HG02642 (cell line): ENCODE results near the gene RAB35.

ENCODE experiments used
- ATAC-seq: cut with Tn5 transposase; IDR thresholded peaks from one replicate; pipeline ENCODE4 v1.9.1; 2021; ENCODE audit warnings: mild to moderate bottlenecking; ENCODE audit not compliant: unreplicated experiment, poor library complexity

The RAB35 gene

GRCh38 chr12:120091371-120092090, 25.0 kb downstream of the RAB35 start:
- no peak for ATAC-seq

DNA sequence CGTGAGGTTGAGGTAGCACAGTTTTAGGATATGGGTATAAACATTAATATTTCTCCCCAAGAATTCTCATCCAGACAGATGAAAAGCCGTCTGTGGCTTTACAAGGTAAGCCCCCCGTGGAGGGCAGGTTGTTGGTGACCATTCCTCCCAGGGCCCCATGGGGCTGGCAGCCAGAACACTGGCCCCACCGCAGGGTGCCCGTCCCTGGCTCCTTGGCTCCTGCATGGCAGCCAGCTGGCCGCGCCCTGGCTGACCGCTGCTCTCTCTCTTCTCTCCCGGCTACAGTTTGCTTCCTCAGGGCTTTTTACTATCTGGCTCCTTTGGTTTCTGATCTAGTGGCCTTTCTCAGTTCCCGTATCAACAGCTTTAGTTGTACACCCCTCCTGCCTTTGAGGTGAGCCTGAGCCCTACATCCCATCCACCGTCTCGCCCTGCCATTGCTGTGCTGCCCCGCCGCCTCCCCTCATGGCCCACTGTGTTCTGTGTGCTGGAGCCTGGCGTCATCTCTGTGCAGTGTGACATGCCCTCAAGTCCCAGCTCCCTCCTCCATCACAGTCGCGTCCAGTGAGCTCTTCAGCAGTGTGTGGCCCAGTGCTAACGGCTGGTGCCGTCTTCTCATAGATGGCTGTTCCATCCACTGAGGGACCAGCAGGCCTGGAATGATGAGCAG, 25.8 kb downstream of the RAB35 start:
- no peak for ATAC-seq

- ATAC-seq = no peak
Measured at GRCh38 chr12:120090206-120090605, 26.3 kb downstream of the RAB35 start.

- ATAC-seq = no peak
Measured at GRCh38 chr12:120089796-120090195, 26.8 kb downstream of the RAB35 start.

GRCh38 chr12:120089105-120089504, 27.4 kb downstream of the RAB35 start:
- no peak for ATAC-seq

DNA sequence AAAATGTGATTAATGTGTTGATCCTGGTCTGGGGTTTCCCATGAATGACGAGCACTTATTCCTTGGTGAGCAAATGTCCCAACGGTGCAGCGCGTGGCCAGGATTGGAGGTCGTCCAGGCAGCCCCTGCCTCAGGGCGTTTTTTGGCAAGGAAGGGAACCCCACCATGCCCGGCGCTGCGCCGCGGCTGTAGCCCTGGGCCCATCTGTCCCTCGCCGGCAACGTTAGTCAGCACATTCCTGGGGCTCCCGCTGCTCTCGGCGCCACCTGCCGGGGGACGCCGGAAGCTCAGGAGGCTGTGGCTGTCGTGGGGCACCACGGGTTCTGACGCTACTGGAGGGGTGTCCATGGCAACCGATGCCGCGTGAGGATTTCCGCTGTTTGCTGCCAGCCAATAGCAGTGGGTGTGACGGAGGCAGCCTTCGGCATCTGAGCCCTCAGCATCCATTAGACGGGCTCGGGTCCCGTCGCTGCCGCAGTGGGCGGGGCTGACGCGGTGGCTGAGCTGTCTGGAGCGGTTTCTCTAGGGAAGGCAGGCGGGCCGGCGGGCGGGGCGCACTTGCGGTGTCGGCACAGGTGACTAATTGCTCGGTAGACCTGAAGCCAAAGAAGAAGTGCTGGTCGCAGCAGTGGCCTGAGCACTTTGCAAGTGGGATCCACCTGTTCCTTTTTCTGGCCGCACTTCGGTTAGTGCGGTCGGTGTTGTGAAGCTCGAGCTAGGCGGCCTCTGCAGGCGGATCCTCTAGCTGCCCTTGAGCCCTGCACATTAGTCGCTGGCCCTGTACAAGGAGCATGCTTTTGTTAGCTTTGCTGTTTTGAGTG, 29.5 kb downstream of the RAB35 start:
- peak; percentile 95 for ATAC-seq

DNA sequence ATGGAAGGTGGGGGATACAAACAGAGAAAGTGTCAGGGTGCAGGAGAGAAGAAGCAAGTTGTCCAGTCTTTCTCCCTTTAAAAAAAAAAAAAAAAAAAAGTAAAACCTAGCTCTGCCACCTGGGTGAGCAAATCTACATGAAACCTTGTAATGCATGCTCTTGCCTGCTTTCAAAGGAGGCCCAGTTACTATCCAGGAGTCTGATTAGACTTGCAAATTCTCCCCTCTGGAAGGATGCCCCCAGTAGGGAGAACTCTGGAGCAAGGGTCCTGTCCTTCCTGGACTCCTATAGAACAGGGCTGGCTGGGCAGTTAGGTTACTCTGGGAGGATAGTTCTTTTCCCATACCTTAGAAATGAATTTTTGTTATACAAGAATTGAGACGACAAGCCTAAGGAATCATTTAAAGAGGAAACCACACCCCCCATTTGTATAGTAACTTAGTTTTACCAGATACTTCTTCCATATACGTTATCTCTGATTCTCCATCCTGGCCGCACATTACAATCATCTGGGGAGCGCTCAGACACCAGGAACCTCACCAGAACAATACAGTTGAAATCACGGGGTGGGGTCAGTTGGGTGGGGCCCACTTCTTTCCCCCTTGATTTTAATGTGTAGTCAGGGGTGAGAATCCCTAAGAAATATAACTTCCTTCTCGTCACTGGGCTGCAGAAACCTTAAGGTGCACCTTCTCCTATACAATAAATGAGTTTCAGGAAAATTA, 30.5 kb downstream of the RAB35 start:
- no peak for ATAC-seq

DNA sequence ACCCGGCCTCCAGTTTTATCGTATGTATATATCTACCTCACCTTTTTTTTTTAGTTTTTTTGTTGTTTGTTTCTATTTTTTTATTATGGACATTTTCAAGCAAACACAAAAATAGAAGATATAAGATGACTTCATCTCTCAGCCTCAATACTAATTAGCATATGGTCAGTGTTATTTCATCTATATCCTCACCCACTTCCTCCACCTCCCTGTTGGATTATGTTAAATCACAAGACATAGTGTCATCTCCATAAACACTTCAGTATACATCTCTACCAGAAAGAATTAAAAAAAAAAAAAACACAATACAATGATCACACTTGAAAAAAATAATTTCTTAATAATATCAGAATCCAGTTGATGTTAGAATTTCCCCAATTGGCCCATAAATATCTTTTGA, 34.9 kb downstream of the RAB35 start:
- no peak for ATAC-seq

DNA sequence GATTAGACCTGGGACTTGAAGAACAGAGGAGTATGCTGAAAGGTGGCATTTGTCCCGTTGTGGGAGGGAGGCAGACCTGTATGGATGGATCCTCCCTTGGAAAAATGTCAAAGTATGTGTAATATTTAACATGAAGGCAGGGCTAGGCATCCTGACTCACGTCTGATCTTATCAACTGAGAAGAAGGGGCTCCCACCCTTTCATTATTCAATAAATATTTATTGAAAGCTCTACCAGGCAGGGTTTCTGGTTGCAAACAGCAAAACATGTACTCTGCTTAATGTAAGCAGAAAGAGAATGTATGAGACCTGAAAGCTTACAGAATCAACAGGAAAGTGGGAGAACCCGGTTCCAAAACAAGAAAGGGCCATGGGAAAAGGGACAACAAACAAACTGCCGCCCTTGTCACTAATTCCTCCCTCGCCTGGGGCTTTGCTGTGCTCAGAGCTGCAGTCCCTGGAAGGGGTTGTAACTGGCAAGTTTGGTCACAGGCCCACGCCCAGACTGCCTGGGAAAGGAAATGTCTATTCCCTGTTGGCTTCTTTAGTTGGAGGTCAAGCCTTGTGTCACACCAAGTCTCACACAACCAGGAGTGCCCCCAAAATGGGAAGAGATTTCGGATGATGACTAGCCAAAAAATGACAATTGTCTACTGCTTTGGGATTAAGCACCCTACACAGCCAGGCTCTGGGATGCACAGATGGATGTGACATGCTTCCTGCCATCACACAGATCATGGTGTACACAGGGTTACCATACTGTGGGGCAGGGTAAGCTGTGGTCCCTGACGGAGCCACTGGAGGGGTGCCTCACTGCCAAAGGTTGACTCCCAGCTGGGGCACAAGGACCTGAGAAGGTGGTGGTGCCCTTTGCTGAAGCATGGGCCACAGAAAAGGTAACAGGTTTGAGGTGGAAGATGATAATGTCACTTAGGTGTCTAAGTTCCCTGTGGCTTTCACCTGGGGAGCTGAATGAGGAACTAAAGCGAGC, 36.8 kb downstream of the RAB35 start:
- no peak for ATAC-seq

DNA sequence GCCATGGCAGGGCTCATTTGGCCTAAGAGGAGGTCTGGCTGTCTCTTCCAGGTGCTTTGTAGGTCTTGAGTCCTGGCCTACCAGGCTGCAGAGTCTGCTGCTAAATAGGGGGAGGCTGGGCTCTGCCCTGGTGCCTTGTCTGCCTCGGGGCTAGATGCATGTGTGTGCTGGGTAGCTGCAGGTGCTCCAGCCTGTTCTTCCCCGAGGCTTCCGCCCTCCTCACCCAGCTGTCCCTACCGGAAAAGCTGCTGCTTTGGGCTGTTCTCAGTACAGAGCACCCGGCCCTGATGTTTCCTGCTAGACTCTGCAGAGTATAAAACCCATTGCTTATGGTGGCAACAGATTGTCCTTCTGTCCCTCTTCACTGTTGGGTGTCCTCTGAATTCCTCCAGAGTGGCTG, 37.7 kb downstream of the RAB35 start:
- ATAC-seq = no peak

DNA sequence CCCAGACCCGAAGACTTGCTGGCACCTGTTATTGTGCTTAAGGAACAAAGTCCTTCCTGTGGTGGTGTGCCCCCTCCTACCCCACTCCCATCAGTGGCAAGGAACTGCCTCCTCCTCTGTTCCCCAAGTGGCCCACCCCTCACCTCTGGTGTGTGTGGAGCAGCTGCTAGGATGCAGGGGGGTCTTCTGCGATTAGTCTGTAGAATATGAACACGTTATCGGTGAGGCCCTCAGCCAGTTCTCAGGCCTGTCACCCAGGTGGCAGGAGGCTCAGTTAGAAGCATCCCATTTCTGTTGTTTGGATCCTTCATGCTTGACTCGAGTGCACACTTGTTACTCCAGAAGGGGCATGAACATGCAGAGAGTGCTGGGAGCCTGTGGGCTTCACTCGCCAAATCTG, 39.3 kb downstream of the RAB35 start:
- no peak for ATAC-seq

DNA sequence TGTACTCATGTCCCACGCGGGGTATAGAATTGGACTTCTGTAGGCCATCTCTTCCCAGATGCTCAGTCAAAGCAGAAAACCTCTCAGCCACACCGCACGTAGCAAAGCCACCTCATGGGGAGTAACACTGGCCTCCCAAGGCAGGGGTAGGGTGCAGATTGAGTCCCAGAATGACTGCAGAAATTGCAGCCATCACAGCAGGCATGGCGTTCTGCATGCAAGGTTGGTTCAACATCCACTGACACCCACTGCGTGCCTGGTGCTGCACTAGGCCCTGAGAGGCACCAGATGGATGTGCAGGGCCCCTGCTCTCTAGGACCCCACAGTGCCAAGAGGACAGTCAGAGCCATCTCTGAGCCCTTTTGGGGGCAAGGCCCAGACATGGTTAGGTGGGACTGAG, 39.9 kb downstream of the RAB35 start:
- no peak for ATAC-seq

DNA sequence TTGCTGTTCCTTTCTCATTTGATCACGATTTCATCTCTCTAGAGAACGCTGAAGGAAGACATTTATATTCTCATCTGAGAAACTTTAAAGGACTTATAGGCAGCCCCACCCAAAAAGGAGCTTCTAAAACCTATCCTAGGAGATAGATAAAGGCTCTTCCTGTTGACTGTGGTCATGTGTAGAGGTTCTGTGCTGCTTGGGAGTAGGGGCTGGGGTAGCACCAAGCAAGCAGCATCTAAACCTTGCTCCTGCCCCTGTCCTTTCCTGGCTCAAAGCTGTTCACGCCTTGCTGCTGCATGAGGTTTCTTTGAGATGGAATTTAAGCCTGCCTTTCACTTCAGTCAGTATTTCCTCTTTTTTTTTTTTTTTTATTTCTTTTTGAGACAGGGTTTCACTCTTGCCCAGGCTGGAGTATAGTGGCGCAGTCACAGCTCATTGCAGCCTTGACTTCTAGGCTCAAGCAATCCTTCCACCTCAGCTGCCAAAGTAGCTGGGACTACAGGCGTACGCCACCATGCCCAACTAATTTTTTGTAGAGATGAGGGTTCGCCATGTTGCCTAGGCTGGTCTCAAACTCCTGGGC, 41.4 kb downstream of the RAB35 start:
- no peak for ATAC-seq

DNA sequence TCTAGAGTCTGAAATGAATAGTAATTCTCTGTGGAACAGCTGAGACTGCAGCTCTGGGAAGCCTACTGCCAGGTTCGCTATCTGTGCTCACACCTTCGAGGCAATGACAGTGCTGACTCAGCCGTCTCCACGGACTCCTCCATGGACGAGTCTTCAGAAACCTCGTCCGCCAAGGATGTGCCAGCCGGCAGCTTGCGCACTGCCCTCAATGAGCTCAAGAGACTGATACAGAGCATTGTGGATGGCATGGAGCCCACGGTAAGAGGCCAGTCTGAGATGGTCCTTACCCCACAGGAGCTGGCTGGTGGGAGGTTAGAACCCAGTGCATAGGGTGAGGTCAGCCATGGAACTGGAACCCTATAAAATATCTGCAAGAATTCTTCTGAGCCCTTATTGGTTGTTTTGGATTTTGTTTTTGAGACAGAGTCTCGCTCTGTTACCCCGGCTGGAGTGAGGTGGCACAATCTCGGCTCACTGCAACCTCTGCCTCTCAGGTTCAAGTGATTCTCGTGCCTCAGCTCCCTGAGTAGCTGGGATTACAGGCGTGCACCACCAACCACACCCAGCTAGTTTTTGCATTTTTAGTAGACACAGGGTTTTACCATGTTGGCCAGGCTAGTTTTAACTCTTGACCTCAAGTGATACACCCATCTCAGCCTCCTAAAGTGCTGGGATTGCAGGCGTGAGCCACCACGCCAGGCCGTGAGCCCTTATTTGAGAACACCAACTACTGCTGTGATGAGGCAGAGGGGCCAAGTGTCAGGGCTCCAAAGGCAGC, 43.9 kb downstream of the RAB35 start:
- ATAC-seq = no peak

DNA sequence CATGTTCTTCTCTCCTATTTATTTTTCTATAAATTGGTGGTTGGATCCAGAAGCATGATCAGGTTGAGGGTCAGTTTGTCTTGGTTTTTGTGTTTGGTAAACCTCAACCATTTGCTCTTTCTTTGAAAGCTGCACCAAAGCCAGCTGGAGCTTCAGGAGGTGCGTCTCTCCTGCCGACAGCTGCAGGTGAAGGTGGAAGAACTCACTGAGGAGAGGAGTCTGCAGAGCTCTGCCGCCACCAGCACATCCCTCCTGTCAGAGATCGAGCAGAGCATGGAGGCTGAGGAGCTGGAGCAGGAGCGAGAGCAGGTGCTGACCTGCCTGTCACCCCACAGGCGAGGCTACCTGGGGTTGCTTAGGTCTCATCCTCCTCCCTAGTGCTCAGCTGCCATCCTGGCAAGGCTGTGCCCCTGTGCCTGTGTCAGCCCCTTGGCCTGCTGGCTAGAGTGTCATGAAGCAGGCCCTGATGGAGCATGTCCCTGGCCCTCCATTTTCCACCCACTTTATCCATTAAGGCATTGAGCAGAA, 45.0 kb downstream of the RAB35 start:
- ATAC-seq = no peak

DNA sequence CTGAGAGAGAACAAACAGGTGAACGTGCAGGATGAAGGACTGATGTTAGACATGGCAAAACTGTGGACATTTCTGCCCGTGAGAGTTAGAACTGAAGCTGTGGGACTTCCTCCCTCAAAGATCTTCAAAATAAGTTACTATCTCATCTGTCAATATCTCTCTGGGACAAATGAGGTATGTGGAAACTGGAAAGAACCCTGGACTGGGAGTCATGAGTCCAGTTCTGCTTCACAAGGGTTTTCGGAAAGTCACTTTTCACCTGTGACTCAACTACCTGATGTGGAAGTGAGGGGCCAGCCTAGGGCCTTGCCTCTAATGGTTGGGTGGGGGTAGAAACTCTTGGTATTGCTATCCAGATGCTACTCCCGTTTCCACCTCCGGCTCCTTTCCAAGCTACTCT, 47.3 kb downstream of the RAB35 start:
- no peak for ATAC-seq

GRCh38 chr12:120067901-120068300, 48.7 kb downstream of the RAB35 start:
- no peak for ATAC-seq
